Rectal smooth muscle tissue (tissue), 1 donor: ENCODE results near the gene DUSP3.
"Not testable (repeated sequence)": the region's sequence is repeated elsewhere in the genome, so short reads cannot be mapped to it uniquely, and the experiment has no call there.

ENCODE experiments used
- H3K27ac ChIP-seq: one replicate; pipeline ENCODE4 v1.7.0; 2013; ENCODE audit warnings: low read depth, low read length, inconsistent platforms
- H3K27me3 ChIP-seq: one replicate; pipeline ENCODE4 v1.7.0; 2013; ENCODE audit warnings: low read length; ENCODE audit not compliant: control insufficient read depth, insufficient read depth
- H3K36me3 ChIP-seq: one replicate; pipeline ENCODE4 v1.7.0; 2013; ENCODE audit warnings: low read length; ENCODE audit not compliant: control insufficient read depth, insufficient read depth
- H3K4me1 ChIP-seq: one replicate; pipeline ENCODE4 v1.7.0; 2013; ENCODE audit warnings: low read length; ENCODE audit not compliant: control insufficient read depth, insufficient read depth
- H3K4me3 ChIP-seq: one replicate; pipeline ENCODE4 v1.7.0; 2013; ENCODE audit warnings: low read length
- H3K9ac ChIP-seq: one replicate; pipeline ENCODE4 v1.7.0; 2013; ENCODE audit warnings: low read length

Gene DUSP3

GRCh38 chr17:43814026-43814425 lies 35.2 kb upstream of the DUSP3 start:
- Histone ChIP-seq H3K4me3 (no peak overlapping the region), H3K4me1 (no peaks in the 10 kb centered on the region), H3K36me3 (no peaks in the 10 kb centered on the region), H3K27me3 (no peaks in the 10 kb centered on the region), H3K27ac (no peak overlapping the region), H3K9ac (no peak overlapping the region)

GRCh38 chr17:43813386-43813785 lies 34.6 kb upstream of the DUSP3 start:
- H3K27me3 ChIP-seq = no peaks in the 10 kb centered on the region
- H3K9ac ChIP-seq = no peak overlapping the region
- no peaks in the 10 kb centered on the region for H3K36me3 ChIP-seq
- no peak overlapping the region for H3K27ac ChIP-seq
- no peak overlapping the region for H3K4me3 ChIP-seq
- H3K4me1 ChIP-seq = no peaks in the 10 kb centered on the region

GRCh38 chr17:43812396-43813265 lies 33.9 kb upstream of the DUSP3 start:
- Histone ChIP-seq H3K9ac (no peak overlapping the region), H3K4me3 (no peak overlapping the region), H3K4me1 (no peaks in the 10 kb centered on the region), H3K27me3 (no peaks in the 10 kb centered on the region), H3K36me3 (no peaks in the 10 kb centered on the region), H3K27ac (no peak overlapping the region)

- Histone ChIP-seq H3K36me3 (no peaks in the 10 kb centered on the region), H3K9ac (no peak overlapping the region), H3K27ac (no peak overlapping the region), H3K4me3 (no peak overlapping the region), H3K4me1 (no peaks in the 10 kb centered on the region), H3K27me3 (no peaks in the 10 kb centered on the region)
These were observed 32.0 kb upstream of the DUSP3 start for GRCh38 chr17:43810823-43811222.

GRCh38 chr17:43810226-43810715 lies 31.5 kb upstream of the DUSP3 start:
- Histone ChIP-seq H3K4me1 (no peaks in the 10 kb centered on the region), H3K36me3 (no peaks in the 10 kb centered on the region), H3K27ac (no peak overlapping the region), H3K9ac (no peak overlapping the region), H3K27me3 (no peaks in the 10 kb centered on the region), H3K4me3 (no peak overlapping the region)

GRCh38 chr17:43809121-43809520 lies 30.3 kb upstream of the DUSP3 start:
- H3K4me1 ChIP-seq = no peaks in the 10 kb centered on the region
- H3K36me3 ChIP-seq = no peaks in the 10 kb centered on the region
- no peak overlapping the region for H3K9ac ChIP-seq
- H3K27me3 ChIP-seq = no peaks in the 10 kb centered on the region
- no peak overlapping the region for H3K4me3 ChIP-seq
- H3K27ac ChIP-seq = no peak overlapping the region

GRCh38 chr17:43808076-43808475 lies 29.3 kb upstream of the DUSP3 start:
- Histone ChIP-seq H3K27ac (no peak overlapping the region), H3K4me3 (no peak overlapping the region), H3K36me3 (no peaks in the 10 kb centered on the region), H3K27me3 (no peaks in the 10 kb centered on the region), H3K4me1 (no peaks in the 10 kb centered on the region), H3K9ac (no peak overlapping the region)

GRCh38 chr17:43805117-43805516 lies 26.3 kb upstream of the DUSP3 start:
- Histone ChIP-seq H3K4me1 (no peaks in the 10 kb centered on the region), H3K27me3 (no peaks in the 10 kb centered on the region), H3K36me3 (no peaks in the 10 kb centered on the region), H3K4me3 (no peak overlapping the region), H3K9ac (no peak overlapping the region), H3K27ac (no peak overlapping the region)

- Histone ChIP-seq H3K27me3 (no peaks in the 10 kb centered on the region), H3K4me1 (no peaks in the 10 kb centered on the region), H3K27ac (no peak overlapping the region), H3K36me3 (no peaks in the 10 kb centered on the region), H3K9ac (no peak overlapping the region), H3K4me3 (no peak overlapping the region)
These were observed 25.0 kb upstream of the DUSP3 start for GRCh38 chr17:43803758-43804157.

- no peaks in the 10 kb centered on the region for H3K36me3 ChIP-seq
These were observed 23.1 kb upstream of the DUSP3 start for GRCh38 chr17:43801844-43802243.

GRCh38 chr17:43800736-43801135 lies 22.0 kb upstream of the DUSP3 start:
- Histone ChIP-seq H3K4me1 (no peaks in the 10 kb centered on the region), H3K4me3 (no peak overlapping the region), H3K27me3 (no peaks in the 10 kb centered on the region), H3K9ac (no peak overlapping the region), H3K27ac (no peak overlapping the region), H3K36me3 (no peaks in the 10 kb centered on the region)

More at GRCh38 chr17:43801844-43802243, 23.1 kb upstream of the DUSP3 start:
- Histone ChIP-seq H3K4me3 (no peak overlapping the region), H3K27me3 (no peaks in the 10 kb centered on the region), H3K27ac (no peak overlapping the region), H3K4me1 (no peaks in the 10 kb centered on the region), H3K9ac (no peak overlapping the region)

- Histone ChIP-seq H3K27ac (no peak overlapping the region), H3K9ac (no peak overlapping the region), H3K36me3 (no peaks in the 10 kb centered on the region), H3K27me3 (no peaks in the 10 kb centered on the region), H3K4me3 (no peak overlapping the region), H3K4me1 (no peaks in the 10 kb centered on the region)
These were observed 20.3 kb upstream of the DUSP3 start for GRCh38 chr17:43799047-43799446.

GRCh38 chr17:43798024-43798423 lies 19.2 kb upstream of the DUSP3 start:
- H3K4me1 ChIP-seq, H3K27ac ChIP-seq, H3K27me3 ChIP-seq: not testable (repeated sequence)

More at GRCh38 chr17:43798024-43798423, 19.2 kb upstream of the DUSP3 start:
- H3K4me3 ChIP-seq, H3K9ac ChIP-seq, H3K36me3 ChIP-seq: not testable (repeated sequence)
